ENCODE measurements around the gene LAMA3. TPM values are rescaled to one million over a fixed set of nuclear protein-coding genes. Genes with fewer than 3 reads are reported as not detected.

The LAMA3 gene
- total RNA-seq, 4 donors from 2014 or later, result 14.9 to 81.4 (median 69.3) TPM

DNA sequence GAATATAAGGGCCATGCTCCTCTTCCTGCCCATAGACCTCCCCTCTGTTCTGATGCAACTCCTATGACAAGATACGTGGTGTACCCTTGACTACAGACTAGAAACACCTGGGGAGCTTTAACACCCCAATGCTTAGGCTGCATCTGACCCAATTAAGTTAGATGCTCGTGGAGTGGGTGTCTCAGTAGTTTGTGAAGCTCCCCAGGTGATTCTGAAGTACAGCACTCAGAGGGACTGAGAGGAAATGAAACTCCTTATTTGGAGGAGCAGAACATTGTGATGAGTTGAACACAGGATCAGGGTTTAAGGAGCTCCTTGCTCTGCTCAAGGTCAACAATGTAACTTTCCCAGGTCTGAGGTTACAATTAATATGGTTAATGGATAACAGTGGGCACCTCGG, 245.0 kb downstream of the LAMA3 start:
- no peaks in the 10 kb centered on the region for H3K27me3 ChIP-seq
- DNase-seq, result no peak
- peaks cover 0 to 14% (median 0%) of the 10 kb centered on the region in 4 donors for H3K4me1 ChIP-seq
- TF ChIP-seq, protein P1, sequence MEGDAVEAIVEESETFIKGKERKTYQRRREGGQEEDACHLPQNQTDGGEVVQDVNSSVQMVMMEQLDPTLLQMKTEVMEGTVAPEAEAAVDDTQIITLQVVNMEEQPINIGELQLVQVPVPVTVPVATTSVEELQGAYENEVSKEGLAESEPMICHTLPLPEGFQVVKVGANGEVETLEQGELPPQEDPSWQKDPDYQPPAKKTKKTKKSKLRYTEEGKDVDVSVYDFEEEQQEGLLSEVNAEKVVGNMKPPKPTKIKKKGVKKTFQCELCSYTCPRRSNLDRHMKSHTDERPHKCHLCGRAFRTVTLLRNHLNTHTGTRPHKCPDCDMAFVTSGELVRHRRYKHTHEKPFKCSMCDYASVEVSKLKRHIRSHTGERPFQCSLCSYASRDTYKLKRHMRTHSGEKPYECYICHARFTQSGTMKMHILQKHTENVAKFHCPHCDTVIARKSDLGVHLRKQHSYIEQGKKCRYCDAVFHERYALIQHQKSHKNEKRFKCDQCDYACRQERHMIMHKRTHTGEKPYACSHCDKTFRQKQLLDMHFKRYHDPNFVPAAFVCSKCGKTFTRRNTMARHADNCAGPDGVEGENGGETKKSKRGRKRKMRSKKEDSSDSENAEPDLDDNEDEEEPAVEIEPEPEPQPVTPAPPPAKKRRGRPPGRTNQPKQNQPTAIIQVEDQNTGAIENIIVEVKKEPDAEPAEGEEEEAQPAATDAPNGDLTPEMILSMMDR (IDR thresholded peaks at IDR 0.05), result no peak
- no peak for TF ChIP-seq POLR2A (IDR thresholded peaks at IDR 0.05)
- peaks cover 0 to 6% (median 0%) of the 10 kb centered on the region in 3 donors for H3K36me3 ChIP-seq
- H3K27ac ChIP-seq, result no peak overlapping the region
- H3K9me3 ChIP-seq, result no peaks in the 10 kb centered on the region
- no peak overlapping the region for H3K4me3 ChIP-seq

DNA sequence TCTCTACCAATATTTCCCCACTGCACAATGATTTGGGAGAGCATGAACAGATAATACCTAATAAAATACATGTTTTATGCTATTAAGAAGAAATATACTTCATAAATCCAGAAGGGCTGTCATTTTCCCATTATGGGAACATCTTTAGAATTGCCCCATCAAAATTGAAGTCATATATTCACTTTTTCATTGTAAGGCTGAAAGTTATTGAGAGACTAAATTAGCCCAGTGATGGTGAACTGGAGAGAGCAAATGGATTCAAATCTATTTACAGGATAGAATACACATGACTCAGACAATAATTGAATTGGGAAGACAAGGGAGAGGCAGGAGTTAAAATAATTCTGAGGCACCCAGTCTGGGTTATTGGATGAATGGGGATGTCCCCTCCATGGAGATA, 245.6 kb downstream of the LAMA3 start:
- Histone ChIP-seq H3K4me3 (no peak overlapping the region), H3K4me1 (peaks cover 0 to 14% (median 0%) of the 10 kb centered on the region in 4 donors), H3K27ac (no peak overlapping the region), H3K9me3 (no peaks in the 10 kb centered on the region), H3K27me3 (no peaks in the 10 kb centered on the region), H3K36me3 (peaks cover 0 to 5% (median 0%) of the 10 kb centered on the region in 3 donors)
- TF ChIP-seq, protein P1 (IDR thresholded peaks at IDR 0.05), result no peak
- no peak for TF ChIP-seq POLR2A (IDR thresholded peaks at IDR 0.05)
- DNase-seq, result no peak

DNA sequence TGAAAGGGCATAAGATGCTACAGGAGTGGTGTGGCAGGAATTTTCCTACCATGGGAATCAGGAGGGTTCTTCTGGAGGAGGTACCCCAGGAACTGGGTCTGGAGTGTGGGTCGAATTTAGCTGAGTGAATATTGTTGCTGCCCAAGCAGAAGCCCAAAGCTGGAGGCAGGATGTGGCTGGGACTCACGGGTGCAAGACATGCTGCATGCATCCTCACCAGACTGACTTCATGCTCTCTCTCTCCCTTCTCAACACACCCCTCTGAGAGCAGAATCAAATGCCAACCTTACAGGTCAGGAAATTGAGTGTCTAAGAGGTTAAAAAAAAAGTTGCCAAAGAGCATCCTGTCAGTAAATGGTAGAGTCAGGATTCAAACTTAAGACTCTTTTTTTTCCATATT, 246.6 kb downstream of the LAMA3 start:
- Histone ChIP-seq H3K4me1 (peaks cover 0 to 14% (median 0%) of the 10 kb centered on the region in 4 donors), H3K27me3 (no peaks in the 10 kb centered on the region), H3K4me3 (no peak overlapping the region), H3K9me3 (no peaks in the 10 kb centered on the region), H3K36me3 (peaks cover 0 to 5% (median 0%) of the 10 kb centered on the region in 3 donors), H3K27ac (no peak overlapping the region)
- peak in 1 of 3 donors; percentile 71 for DNase-seq
- TF ChIP-seq, protein P1 (IDR thresholded peaks at IDR 0.05), result no peak
- TF ChIP-seq POLR2A (IDR thresholded peaks at IDR 0.05), result no peak

- TF ChIP-seq, protein P1 (IDR thresholded peaks at IDR 0.05), result no peak
- TF ChIP-seq POLR2A (IDR thresholded peaks at IDR 0.05), result no peak
- no peaks in the 10 kb centered on the region for H3K9me3 ChIP-seq
- H3K27ac ChIP-seq, result no peak overlapping the region
- H3K4me3 ChIP-seq, result no peak overlapping the region
- DNase-seq, result no peak
- H3K36me3 ChIP-seq, result peaks cover 0 to 5% (median 0%) of the 10 kb centered on the region in 3 donors
- H3K4me1 ChIP-seq, result peaks cover 0 to 14% (median 0%) of the 10 kb centered on the region in 4 donors
- no peaks in the 10 kb centered on the region for H3K27me3 ChIP-seq
These were observed 247.2 kb downstream of the LAMA3 start for GRCh38 chr18:23936381-23936958.

- H3K36me3 ChIP-seq, result peaks cover 0 to 5% (median 0%) of the 10 kb centered on the region in 3 donors
- DNase-seq, result no peak
- no peak overlapping the region for H3K4me3 ChIP-seq
- peaks cover 0 to 14% (median 0%) of the 10 kb centered on the region in 4 donors for H3K4me1 ChIP-seq
- TF ChIP-seq, protein P1 (IDR thresholded peaks at IDR 0.05), result no peak
- no peak for TF ChIP-seq POLR2A (IDR thresholded peaks at IDR 0.05)
- no peak overlapping the region for H3K27ac ChIP-seq
- H3K27me3 ChIP-seq, result no peaks in the 10 kb centered on the region
- H3K9me3 ChIP-seq, result no peaks in the 10 kb centered on the region
These were observed 248.9 kb downstream of the LAMA3 start for GRCh38 chr18:23938043-23938756.

Data from Peyer's patch (tissue), 4 donors.